Neural cell (in vitro differentiated cells): ENCODE measurements around the gene VSIG10L. TPM values are rescaled to one million over a fixed set of nuclear protein-coding genes. Genes with fewer than 3 reads are reported as not detected.

ENCODE experiments used
- H2AFZ ChIP-seq: fragments of 200-600, 300-800 bp; sonication (generic), shearing (Covaris generic); 2 replicates; pipeline ENCODE4 v1.6.0; 2014; ENCODE audit warnings: low read depth, mild to moderate bottlenecking, antibody characterized with exemption, low read length, moderate library complexity
- H3F3A ChIP-seq: fragments of 200-600 bp; shearing (Covaris generic); 2 replicates; pipeline ENCODE4 v1.6.1; 2016; ENCODE audit warnings: mild to moderate bottlenecking, moderate library complexity, mixed read lengths, antibody characterized with exemption, low read length; ENCODE audit not compliant: insufficient read depth, poor library complexity, severe bottlenecking
- H3K27ac ChIP-seq: fragments of 200-600, 300-800 bp; sonication (generic), shearing (Covaris generic); 2 replicates; pipeline ENCODE4 v1.5.1; 2014; ENCODE audit warnings: mild to moderate bottlenecking, low read length, moderate library complexity
- H3K27me3 ChIP-seq: fragments of 300-800, 200-600 bp; sonication (generic), shearing (Covaris generic); 2 replicates; pipeline ENCODE4 v1.6.0; 2014; ENCODE audit warnings: mild to moderate bottlenecking, low read depth, low read length, moderate library complexity; ENCODE audit not compliant: insufficient read depth
- H3K36me3 ChIP-seq: fragments of 300-800, 200-600 bp; sonication (generic), shearing (Covaris generic); 2 replicates; pipeline ENCODE4 v1.5.1; 2014; ENCODE audit warnings: mild to moderate bottlenecking, antibody characterized with exemption, low read length, moderate library complexity; ENCODE audit not compliant: insufficient read depth
- H3K4me2 ChIP-seq: fragments of 300-800, 200-600 bp; sonication (generic), shearing (Covaris generic); 2 replicates; pipeline ENCODE4 v1.6.0; 2014; ENCODE audit warnings: mild to moderate bottlenecking, low read length
- H3K4me3 ChIP-seq: fragments of 300-800, 200-600 bp; sonication (generic), shearing (Covaris generic); 2 replicates; pipeline ENCODE4 v1.5.1; 2014; ENCODE audit warnings: mild to moderate bottlenecking, low read length, moderate library complexity
- H3K79me2 ChIP-seq: fragments of 200-600 bp; shearing (Covaris generic); replicated peaks from 2 replicates; pipeline ENCODE4 v1.6.0; 2014; ENCODE audit warnings: mild to moderate bottlenecking, low read length, moderate library complexity; ENCODE audit not compliant: insufficient read depth
- H3K9ac ChIP-seq: fragments of 300-800, 200-600 bp; sonication (generic), shearing (Covaris generic); 2 replicates; pipeline ENCODE4 v1.6.1; 2016; ENCODE audit warnings: mild to moderate bottlenecking, low read length, mixed read lengths
- H3K9me2 ChIP-seq: fragments of 200-600 bp; shearing (Covaris generic); 2 replicates; pipeline ENCODE4 v1.6.1; 2016; ENCODE audit warnings: mild to moderate bottlenecking, low read length, mixed read lengths; ENCODE audit not compliant: insufficient read depth
- H3K9me3 ChIP-seq: fragments of 200-600, 300-800 bp; sonication (generic), shearing (Covaris generic); 2 replicates; pipeline ENCODE4 v1.6.1; 2016; ENCODE audit warnings: mild to moderate bottlenecking, mixed run types, low read length, moderate library complexity, mixed read lengths
- H4K20me1 ChIP-seq: fragments of 200-600 bp; shearing (Covaris generic); 2 replicates; pipeline ENCODE4 v1.6.1; 2016; ENCODE audit warnings: mild to moderate bottlenecking, mixed run types; ENCODE audit not compliant: insufficient read depth
- EP300 ChIP-seq: fragments of 450-650 bp; conservative IDR thresholded peaks from 2 replicates; pipeline ENCODE4 v1.6.1; 2014; ENCODE audit warnings: antibody characterized with exemption, mild to moderate bottlenecking, moderate library complexity; ENCODE audit not compliant: poor library complexity, severe bottlenecking
- EZH2 ChIP-seq: fragments of 200-600, 300-800 bp; shearing (Covaris generic), sonication (generic); IDR thresholded peaks from 2 replicates; pipeline ENCODE4 v1.6.1; 2014; ENCODE audit warnings: antibody characterized with exemption, low read length, borderline replicate concordance, mild to moderate bottlenecking; ENCODE audit not compliant: insufficient read depth, poor library complexity, severe bottlenecking
- MXI1 ChIP-seq: fragments of 450-650 bp; conservative IDR thresholded peaks from 2 replicates; pipeline ENCODE4 v1.6.1; 2014; ENCODE audit warnings: antibody characterized with exemption, mild to moderate bottlenecking; ENCODE audit not compliant: poor library complexity, severe bottlenecking
- POLR2AphosphoS5 ChIP-seq: IDR thresholded peaks from 2 replicates; pipeline ENCODE4 v1.6.1; 2012
- SMC3 ChIP-seq: fragments of 450-650 bp; conservative IDR thresholded peaks from 2 replicates; pipeline ENCODE4 v1.6.1; 2014; ENCODE audit warnings: antibody characterized with exemption, mild to moderate bottlenecking, moderate library complexity; ENCODE audit not compliant: poor library complexity
- TAF1 ChIP-seq: IDR thresholded peaks from 2 replicates; pipeline ENCODE4 v1.6.1; 2012; ENCODE audit warnings: low read depth
- polyA plus RNA-seq: library from polyadenylated mRNA; depleted of rRNA; stranded (reverse); fragments of >200 nt; gene quantifications from 2 replicates; pipeline ENCODE4 v1.2.3, GENCODE V29; 2014
- TF ChIP-seq, protein P1 (sequence below): fragments of 450-650 bp; IDR thresholded peaks from 2 replicates; pipeline ENCODE4 v1.5.1; 2014; ENCODE audit warnings: antibody characterized with exemption, mild to moderate bottlenecking, moderate library complexity; ENCODE audit not compliant: poor library complexity, severe bottlenecking
- TF ChIP-seq, protein P2 (sequence below): IDR thresholded peaks from 2 replicates; pipeline ENCODE4 v1.6.1; 2012; ENCODE audit warnings: borderline replicate concordance

VSIG10L gene
- polyA plus RNA-seq, 1 donor from 2014 or later: 2.3 TPM

DNA sequence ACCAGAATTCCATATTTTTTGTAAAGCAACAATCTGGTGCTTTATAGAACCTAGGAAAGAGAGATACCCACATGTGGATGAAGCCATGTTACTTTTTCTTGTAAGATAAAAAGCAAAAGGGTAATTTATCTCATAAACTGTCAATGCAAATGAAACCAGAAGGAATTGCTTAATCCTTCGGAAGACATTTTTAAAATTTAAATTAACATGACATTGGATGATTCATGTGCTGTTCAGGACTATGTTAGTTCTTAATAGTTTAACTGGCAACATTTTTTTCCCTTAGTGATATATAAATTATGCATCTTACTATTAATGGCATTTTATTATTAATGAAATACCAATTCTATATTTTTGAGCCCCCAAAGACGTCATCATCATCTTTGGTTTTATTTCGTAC lies 56.3 kb downstream of the VSIG10L start:
- no peaks in the 10 kb centered on the region for H3K36me3 ChIP-seq
- no peaks in the 10 kb centered on the region for H3K9me2 ChIP-seq
- no peak overlapping the region for H3K4me2 ChIP-seq
- no peaks in the 10 kb centered on the region for H4K20me1 ChIP-seq
- H3K4me3 ChIP-seq: no peak overlapping the region
- H3K27me3 ChIP-seq: no peaks in the 10 kb centered on the region
- no peak overlapping the region for H3K27ac ChIP-seq
- H3K9ac ChIP-seq: no peak overlapping the region
- no peak overlapping the region for H2AFZ ChIP-seq
- TF ChIP-seq, protein P1, sequence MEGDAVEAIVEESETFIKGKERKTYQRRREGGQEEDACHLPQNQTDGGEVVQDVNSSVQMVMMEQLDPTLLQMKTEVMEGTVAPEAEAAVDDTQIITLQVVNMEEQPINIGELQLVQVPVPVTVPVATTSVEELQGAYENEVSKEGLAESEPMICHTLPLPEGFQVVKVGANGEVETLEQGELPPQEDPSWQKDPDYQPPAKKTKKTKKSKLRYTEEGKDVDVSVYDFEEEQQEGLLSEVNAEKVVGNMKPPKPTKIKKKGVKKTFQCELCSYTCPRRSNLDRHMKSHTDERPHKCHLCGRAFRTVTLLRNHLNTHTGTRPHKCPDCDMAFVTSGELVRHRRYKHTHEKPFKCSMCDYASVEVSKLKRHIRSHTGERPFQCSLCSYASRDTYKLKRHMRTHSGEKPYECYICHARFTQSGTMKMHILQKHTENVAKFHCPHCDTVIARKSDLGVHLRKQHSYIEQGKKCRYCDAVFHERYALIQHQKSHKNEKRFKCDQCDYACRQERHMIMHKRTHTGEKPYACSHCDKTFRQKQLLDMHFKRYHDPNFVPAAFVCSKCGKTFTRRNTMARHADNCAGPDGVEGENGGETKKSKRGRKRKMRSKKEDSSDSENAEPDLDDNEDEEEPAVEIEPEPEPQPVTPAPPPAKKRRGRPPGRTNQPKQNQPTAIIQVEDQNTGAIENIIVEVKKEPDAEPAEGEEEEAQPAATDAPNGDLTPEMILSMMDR: no peak
- no peak for TF ChIP-seq POLR2AphosphoS5
- no peak for TF ChIP-seq EP300
- TF ChIP-seq, protein P2, sequence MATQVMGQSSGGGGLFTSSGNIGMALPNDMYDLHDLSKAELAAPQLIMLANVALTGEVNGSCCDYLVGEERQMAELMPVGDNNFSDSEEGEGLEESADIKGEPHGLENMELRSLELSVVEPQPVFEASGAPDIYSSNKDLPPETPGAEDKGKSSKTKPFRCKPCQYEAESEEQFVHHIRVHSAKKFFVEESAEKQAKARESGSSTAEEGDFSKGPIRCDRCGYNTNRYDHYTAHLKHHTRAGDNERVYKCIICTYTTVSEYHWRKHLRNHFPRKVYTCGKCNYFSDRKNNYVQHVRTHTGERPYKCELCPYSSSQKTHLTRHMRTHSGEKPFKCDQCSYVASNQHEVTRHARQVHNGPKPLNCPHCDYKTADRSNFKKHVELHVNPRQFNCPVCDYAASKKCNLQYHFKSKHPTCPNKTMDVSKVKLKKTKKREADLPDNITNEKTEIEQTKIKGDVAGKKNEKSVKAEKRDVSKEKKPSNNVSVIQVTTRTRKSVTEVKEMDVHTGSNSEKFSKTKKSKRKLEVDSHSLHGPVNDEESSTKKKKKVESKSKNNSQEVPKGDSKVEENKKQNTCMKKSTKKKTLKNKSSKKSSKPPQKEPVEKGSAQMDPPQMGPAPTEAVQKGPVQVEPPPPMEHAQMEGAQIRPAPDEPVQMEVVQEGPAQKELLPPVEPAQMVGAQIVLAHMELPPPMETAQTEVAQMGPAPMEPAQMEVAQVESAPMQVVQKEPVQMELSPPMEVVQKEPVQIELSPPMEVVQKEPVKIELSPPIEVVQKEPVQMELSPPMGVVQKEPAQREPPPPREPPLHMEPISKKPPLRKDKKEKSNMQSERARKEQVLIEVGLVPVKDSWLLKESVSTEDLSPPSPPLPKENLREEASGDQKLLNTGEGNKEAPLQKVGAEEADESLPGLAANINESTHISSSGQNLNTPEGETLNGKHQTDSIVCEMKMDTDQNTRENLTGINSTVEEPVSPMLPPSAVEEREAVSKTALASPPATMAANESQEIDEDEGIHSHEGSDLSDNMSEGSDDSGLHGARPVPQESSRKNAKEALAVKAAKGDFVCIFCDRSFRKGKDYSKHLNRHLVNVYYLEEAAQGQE: no peak
- TF ChIP-seq EZH2: no peak
- no peak for TF ChIP-seq TAF1
- H3F3A ChIP-seq: no peaks in the 10 kb centered on the region
- H3K9me3 ChIP-seq: no peaks in the 10 kb centered on the region
- H3K79me2 ChIP-seq: no peaks in the 10 kb centered on the region

- Histone ChIP-seq H2AFZ (no peak overlapping the region), H3K4me2 (no peak overlapping the region), H3K9ac (no peak overlapping the region), H3K4me3 (no peak overlapping the region), H3K79me2 (no peaks in the 10 kb centered on the region), H3K27me3 (no peaks in the 10 kb centered on the region), H3F3A (no peaks in the 10 kb centered on the region), H4K20me1 (no peaks in the 10 kb centered on the region), H3K9me2 (no peaks in the 10 kb centered on the region), H3K9me3 (no peaks in the 10 kb centered on the region), H3K36me3 (no peaks in the 10 kb centered on the region), H3K27ac (no peak overlapping the region)
- no peak for TF ChIP-seq SMC3
- TF ChIP-seq MXI1: no peak
- TF ChIP-seq, protein P1: no peak
- TF ChIP-seq, protein P2: no peak
- no peak for TF ChIP-seq EZH2
- no peak for TF ChIP-seq EP300
- no peak for TF ChIP-seq TAF1
- no peak for TF ChIP-seq POLR2AphosphoS5
Observed at GRCh38 chr19:51282335-51282734, 59.6 kb downstream of the VSIG10L start.
